ENCODE data around the gene SHISAL2B. TPM values are rescaled to one million over a fixed set of nuclear protein-coding genes. Genes with fewer than 3 reads are reported as not detected.
A peak's percentile ranks its signal among the peaks of the same experiment; 100 is the strongest.

SHISAL2B gene
- total RNA-seq (not detected), total RNA-seq (0 to 0.06 (median 0) reads per million in 29 experiments)
- total RNA-seq (2013) = not detected

- ChIA-PET CTCF (no interaction called here), POLR2A (no interaction called here)
- WGBS (ENCODE audit: insufficient coverage) = 4% methylated on average over 67 of the region's 71 CpGs
Measured at GRCh38 chr5:64690417-64691151, at the start of gene SHISAL2B. TSS of gene SHISAL2B (plus strand) at chr5:64690503. CDS start at chr5:64690624, 121 bp downstream.

GRCh38 chr5:64644831-64645230 is 45.5 kb upstream of the SHISAL2B start:
- DNase-seq = no peak
- POLR2A ChIA-PET = no interaction called here
- Mint-ChIP-seq H3K9me3 (no peaks in the 10 kb centered on the region), H3K36me3 (no peaks in the 10 kb centered on the region), H3K4me3 (no peak overlapping the region), H3K27ac (no peak overlapping the region), H3K4me1 (no peaks in the 10 kb centered on the region), H3K27me3 (peaks cover 2 to 3% of the 10 kb centered on the region in 2 donors)
- Histone ChIP-seq H3K27ac (ENCODE audit: low read length) (no peak overlapping the region), H3K27me3 (replicated peaks in 1 of 2; ENCODE audit: control insufficient read depth in 2 of 2, extremely low read depth in 1 of 2, insufficient read depth in 2 of 2, low read length in 1 of 2) (no peaks in the 10 kb centered on the region), H3K36me3 (ENCODE audit: control insufficient read depth in 2 of 2, extremely low read depth in 1 of 2, insufficient read depth in 1 of 2, low read length in 1 of 2) (no peaks in the 10 kb centered on the region), H3K4me3 (ENCODE audit: control insufficient read depth in 1 of 2, extremely low read depth in 1 of 2, low read length in 1 of 2) (no peak overlapping the region), H3K4me1 (ENCODE audit: control insufficient read depth in 1 of 2, extremely low read depth in 1 of 2, insufficient read depth in 2 of 2, low read length in 2 of 2) (no peaks in the 10 kb centered on the region), H3K9me3 (no peaks in the 10 kb centered on the region)
- CTCF ChIA-PET = no interaction called here
- no peak for ATAC-seq (replicated peaks in 1 of 4)

More at GRCh38 chr5:64690417-64691151, at the start of gene SHISAL2B:
- DNase-seq (no peak), ATAC-seq (replicated peaks in 1 of 4) (peak in 2 of 4 experiments; percentile 12 to 34)
- H3K27me3 Mint-ChIP-seq = peaks cover 40 to 52% of the 10 kb centered on the region in 2 donors
- no peak within 1 kb of the TSS for H3K27ac Mint-ChIP-seq
- no peak within 1 kb of the TSS for H3K4me3 ChIP-seq (ENCODE audit: control insufficient read depth in 1 of 2, extremely low read depth in 1 of 2, low read length in 1 of 2)
- H3K9me3 ChIP-seq = no peaks in the 10 kb centered on the region
- H3K36me3 ChIP-seq (ENCODE audit: control insufficient read depth in 2 of 2, extremely low read depth in 1 of 2, insufficient read depth in 1 of 2, low read length in 1 of 2) = no peaks in the 10 kb centered on the region
- H3K4me1 ChIP-seq (ENCODE audit: control insufficient read depth in 1 of 2, extremely low read depth in 1 of 2, insufficient read depth in 2 of 2, low read length in 2 of 2) = peaks cover 0 to 9% of the 10 kb centered on the region in 2 experiments
- H3K4me1 Mint-ChIP-seq = peaks cover 7 to 10% (median 7%) of the 10 kb centered on the region in 3 donors
- no peak within 1 kb of the TSS for H3K27ac ChIP-seq (ENCODE audit: low read length)
- peak within 1 kb of the TSS in 2 of 3 donors; percentile 4 to 68 for H3K4me3 Mint-ChIP-seq
- peaks cover 0 to 2% (median 2%) of the 10 kb centered on the region in 3 donors for H3K9me3 Mint-ChIP-seq
- H3K36me3 Mint-ChIP-seq = no peaks in the 10 kb centered on the region
- peaks cover 12 to 17% of the 10 kb centered on the region in 2 experiments for H3K27me3 ChIP-seq (replicated peaks in 1 of 2; ENCODE audit: control insufficient read depth in 2 of 2, extremely low read depth in 1 of 2, insufficient read depth in 2 of 2, low read length in 1 of 2)

- ChIA-PET CTCF (no interaction called here), POLR2A (no interaction called here)
- ATAC-seq (replicated peaks in 1 of 4) (no peak), DNase-seq (no peak)
- Mint-ChIP-seq H3K36me3 (no peaks in the 10 kb centered on the region), H3K27ac (no peak overlapping the region), H3K4me3 (no peak overlapping the region), H3K9me3 (no peaks in the 10 kb centered on the region), H3K4me1 (no peaks in the 10 kb centered on the region), H3K27me3 (peaks cover 0 to 3% of the 10 kb centered on the region in 2 donors)
- Histone ChIP-seq H3K9me3 (no peaks in the 10 kb centered on the region), H3K4me1 (ENCODE audit: control insufficient read depth in 1 of 2, extremely low read depth in 1 of 2, insufficient read depth in 2 of 2, low read length in 2 of 2) (no peaks in the 10 kb centered on the region), H3K27ac (ENCODE audit: low read length) (no peak overlapping the region), H3K27me3 (replicated peaks in 1 of 2; ENCODE audit: control insufficient read depth in 2 of 2, extremely low read depth in 1 of 2, insufficient read depth in 2 of 2, low read length in 1 of 2) (no peaks in the 10 kb centered on the region), H3K4me3 (ENCODE audit: control insufficient read depth in 1 of 2, extremely low read depth in 1 of 2, low read length in 1 of 2) (no peak overlapping the region), H3K36me3 (ENCODE audit: control insufficient read depth in 2 of 2, extremely low read depth in 1 of 2, insufficient read depth in 1 of 2, low read length in 1 of 2) (no peaks in the 10 kb centered on the region)
- 44% methylated on average over 1 of the region's 3 CpGs for WGBS (ENCODE audit: insufficient coverage)
Measured at GRCh38 chr5:64646169-64646568, 44.1 kb upstream of the SHISAL2B start.

GRCh38 chr5:64649512-64649911 is 40.8 kb upstream of the SHISAL2B start:
- Histone ChIP-seq H3K27me3 (replicated peaks in 1 of 2; ENCODE audit: control insufficient read depth in 2 of 2, extremely low read depth in 1 of 2, insufficient read depth in 2 of 2, low read length in 1 of 2) (no peaks in the 10 kb centered on the region), H3K4me3 (ENCODE audit: control insufficient read depth in 1 of 2, extremely low read depth in 1 of 2, low read length in 1 of 2) (no peak overlapping the region), H3K9me3 (no peaks in the 10 kb centered on the region), H3K36me3 (ENCODE audit: control insufficient read depth in 2 of 2, extremely low read depth in 1 of 2, insufficient read depth in 1 of 2, low read length in 1 of 2) (no peaks in the 10 kb centered on the region), H3K4me1 (ENCODE audit: control insufficient read depth in 1 of 2, extremely low read depth in 1 of 2, insufficient read depth in 2 of 2, low read length in 2 of 2) (no peaks in the 10 kb centered on the region), H3K27ac (ENCODE audit: low read length) (no peak overlapping the region)
- H3K27me3 Mint-ChIP-seq = peaks cover 0 to 5% of the 10 kb centered on the region in 2 donors
- POLR2A ChIA-PET = no interaction called here
- ATAC-seq (replicated peaks in 1 of 4) (no peak), DNase-seq (no peak)
- H3K27ac Mint-ChIP-seq = no peak overlapping the region
- no peaks in the 10 kb centered on the region for H3K36me3 Mint-ChIP-seq
- 63% methylated on average over 2 of the region's 2 CpGs for WGBS (ENCODE audit: insufficient coverage)
- peaks cover 0 to 4% (median 0%) of the 10 kb centered on the region in 3 donors for H3K9me3 Mint-ChIP-seq
- CTCF ChIA-PET = no interaction called here
- no peak overlapping the region for H3K4me3 Mint-ChIP-seq
- no peaks in the 10 kb centered on the region for H3K4me1 Mint-ChIP-seq

- peaks cover 0 to 5% of the 10 kb centered on the region in 2 donors for H3K27me3 Mint-ChIP-seq
- no peak overlapping the region for H3K4me3 ChIP-seq (ENCODE audit: control insufficient read depth in 1 of 2, extremely low read depth in 1 of 2, low read length in 1 of 2)
- no peaks in the 10 kb centered on the region for H3K9me3 ChIP-seq
- H3K27ac Mint-ChIP-seq = no peak overlapping the region
- whole genome bisulfite sequencing (ENCODE audit: insufficient coverage) = no CpG with 5 or more reads among the region's 3 CpGs
- ChIA-PET POLR2A (no interaction called here), CTCF (no interaction called here)
- H3K9me3 Mint-ChIP-seq = peaks cover 3 to 9% (median 5%) of the 10 kb centered on the region in 3 donors
- H3K36me3 Mint-ChIP-seq = no peaks in the 10 kb centered on the region
- no peaks in the 10 kb centered on the region for H3K36me3 ChIP-seq (ENCODE audit: control insufficient read depth in 2 of 2, extremely low read depth in 1 of 2, insufficient read depth in 1 of 2, low read length in 1 of 2)
- DNase-seq (no peak), ATAC-seq (replicated peaks in 1 of 4) (no peak)
- H3K4me1 Mint-ChIP-seq = no peaks in the 10 kb centered on the region
- no peaks in the 10 kb centered on the region for H3K27me3 ChIP-seq (replicated peaks in 1 of 2; ENCODE audit: control insufficient read depth in 2 of 2, extremely low read depth in 1 of 2, insufficient read depth in 2 of 2, low read length in 1 of 2)
- no peaks in the 10 kb centered on the region for H3K4me1 ChIP-seq (ENCODE audit: control insufficient read depth in 1 of 2, extremely low read depth in 1 of 2, insufficient read depth in 2 of 2, low read length in 2 of 2)
- no peak overlapping the region for H3K4me3 Mint-ChIP-seq
- no peak overlapping the region for H3K27ac ChIP-seq (ENCODE audit: low read length)
Measured at GRCh38 chr5:64653766-64654560, 36.3 kb upstream of the SHISAL2B start.

GRCh38 chr5:64654561-64654938 is 35.8 kb upstream of the SHISAL2B start:
- Mint-ChIP-seq H3K27ac (no peak overlapping the region), H3K4me1 (no peaks in the 10 kb centered on the region), H3K4me3 (no peak overlapping the region), H3K27me3 (peaks cover 0 to 5% of the 10 kb centered on the region in 2 donors), H3K9me3 (peaks cover 3 to 9% (median 5%) of the 10 kb centered on the region in 3 donors), H3K36me3 (no peaks in the 10 kb centered on the region)
- Histone ChIP-seq H3K4me1 (ENCODE audit: control insufficient read depth in 1 of 2, extremely low read depth in 1 of 2, insufficient read depth in 2 of 2, low read length in 2 of 2) (no peaks in the 10 kb centered on the region), H3K36me3 (ENCODE audit: control insufficient read depth in 2 of 2, extremely low read depth in 1 of 2, insufficient read depth in 1 of 2, low read length in 1 of 2) (no peaks in the 10 kb centered on the region), H3K4me3 (ENCODE audit: control insufficient read depth in 1 of 2, extremely low read depth in 1 of 2, low read length in 1 of 2) (no peak overlapping the region), H3K27ac (ENCODE audit: low read length) (no peak overlapping the region), H3K9me3 (no peaks in the 10 kb centered on the region), H3K27me3 (replicated peaks in 1 of 2; ENCODE audit: control insufficient read depth in 2 of 2, extremely low read depth in 1 of 2, insufficient read depth in 2 of 2, low read length in 1 of 2) (no peaks in the 10 kb centered on the region)
- POLR2A ChIA-PET = no interaction called here
- DNase-seq = no peak
- no CpG with 5 or more reads among the region's 2 CpGs for WGBS (ENCODE audit: insufficient coverage)
- ATAC-seq (replicated peaks in 1 of 4) = no peak
- CTCF ChIA-PET = no interaction called here
